Effector CD4-positive, alpha-beta T cell (primary cell): ENCODE measurements around the gene EGFL7.

Experiments used
- DNase-seq: peaks from one replicate; pipeline ENCODE4 v3.0.0-alpha.2; 2020

EGFL7 gene

DNA sequence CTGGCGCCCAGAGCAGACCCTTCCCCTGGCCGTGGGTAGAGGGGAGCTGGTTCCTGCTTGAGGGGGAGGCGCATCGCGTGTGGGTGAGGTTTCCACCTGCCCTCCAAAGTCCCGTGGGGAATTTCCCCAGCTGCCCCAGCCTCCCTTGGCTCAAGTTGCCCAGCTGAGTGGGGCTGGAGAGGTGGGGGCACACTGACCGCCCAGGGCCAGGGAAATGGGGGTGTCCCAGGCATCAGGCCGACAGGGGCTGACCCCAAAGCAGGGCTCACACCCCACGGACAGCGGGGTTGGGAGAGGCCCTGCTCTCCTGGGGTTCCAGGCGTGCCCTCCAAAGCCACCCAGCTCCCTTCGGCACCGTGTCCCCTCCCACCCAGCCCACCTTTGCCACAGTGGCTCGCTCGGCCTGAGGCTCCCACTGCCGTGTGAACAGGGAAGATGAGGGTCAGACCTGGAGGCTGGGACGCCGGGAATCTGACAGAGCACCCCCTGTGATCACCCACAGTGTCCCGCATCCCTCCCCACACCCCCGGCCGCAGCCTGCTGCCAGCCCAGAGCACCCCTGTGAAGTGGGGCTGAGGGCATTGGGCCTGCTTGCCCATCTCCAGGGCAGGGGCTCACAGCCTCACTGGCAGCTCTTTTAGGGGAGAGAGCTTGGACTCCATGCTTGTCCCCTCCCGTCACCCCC, 933 bp upstream of the EGFL7 start:
- no peak for DNase-seq

- DNase-seq = no peak
Measured at GRCh38 chr9:136662326-136662655, 425 bp upstream of the EGFL7 start.

DNA sequence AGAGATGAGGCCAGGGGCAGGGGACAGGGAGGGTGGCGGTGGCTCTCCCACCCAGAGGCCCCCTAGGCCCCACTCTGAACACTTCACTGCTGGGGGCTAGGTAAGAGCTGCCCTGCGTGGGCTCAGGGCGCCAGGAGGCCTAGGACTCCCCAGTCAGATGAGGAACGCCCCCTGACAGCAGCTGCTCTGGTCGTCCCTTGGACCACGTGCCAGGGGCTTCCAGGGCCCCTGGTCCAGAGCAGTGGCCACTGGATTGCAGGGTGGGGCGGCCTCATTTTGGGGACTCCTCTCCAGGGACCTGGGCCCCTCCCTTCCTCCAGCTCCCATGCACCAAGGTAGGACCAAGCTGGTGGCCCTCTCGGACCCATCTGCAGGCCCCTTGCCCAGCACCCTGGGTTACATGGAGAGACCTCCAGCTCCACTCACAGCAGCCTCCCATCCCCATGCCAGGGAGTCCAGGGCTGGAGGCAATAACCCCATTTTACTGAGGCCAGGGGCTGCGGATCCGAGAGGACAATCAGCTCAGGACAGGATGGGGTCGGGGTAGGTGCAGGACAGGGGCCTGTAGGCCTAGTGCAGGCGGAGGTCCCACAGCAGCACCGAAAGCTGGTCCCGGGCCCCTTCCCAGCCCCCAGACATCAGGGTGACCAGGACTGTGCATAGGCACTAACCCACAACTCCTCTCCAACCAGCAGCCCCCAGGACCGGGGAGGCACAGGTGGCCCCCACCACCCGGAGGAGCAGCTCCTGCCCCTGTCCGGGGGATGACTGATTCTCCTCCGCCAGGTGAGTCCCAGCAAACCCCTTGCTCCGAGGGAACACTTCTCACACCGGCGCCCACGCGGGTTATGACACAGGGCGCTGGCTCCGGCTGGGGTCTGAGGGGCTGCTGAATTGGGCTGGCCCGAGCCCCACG, 1.5 kb downstream of the EGFL7 start:
- no peak for DNase-seq

DNA sequence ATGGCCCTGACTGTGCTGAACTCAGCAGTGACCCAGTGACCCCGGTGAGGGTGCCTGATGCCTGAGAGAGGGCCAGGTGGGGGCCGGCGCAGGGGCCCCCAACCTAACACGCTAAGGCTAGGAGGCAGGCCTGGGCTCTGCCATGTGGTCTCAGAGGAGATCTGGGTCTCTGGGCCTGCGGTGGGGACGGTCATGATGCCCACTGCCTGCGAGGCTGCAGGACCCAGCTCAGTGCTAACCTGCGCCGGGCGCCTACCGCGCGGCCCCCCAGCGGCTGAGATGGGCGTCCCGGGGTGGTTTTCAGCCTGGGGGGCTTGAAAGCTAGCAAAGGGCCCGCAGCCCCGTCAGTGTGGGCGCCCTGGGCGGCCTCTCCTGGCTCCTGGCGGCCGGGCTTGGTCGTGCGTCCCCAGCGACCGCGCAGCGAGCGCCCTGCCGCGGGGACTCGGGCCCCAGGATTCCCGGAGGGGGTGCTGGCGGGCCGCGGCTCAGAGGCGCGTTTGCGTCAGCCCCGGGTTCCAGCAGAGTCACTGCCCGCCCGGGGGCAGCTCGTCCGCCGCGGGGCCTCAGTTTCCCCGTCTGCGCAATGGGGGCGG, 2.5 kb downstream of the EGFL7 start:
- DNase-seq = no peak

DNA sequence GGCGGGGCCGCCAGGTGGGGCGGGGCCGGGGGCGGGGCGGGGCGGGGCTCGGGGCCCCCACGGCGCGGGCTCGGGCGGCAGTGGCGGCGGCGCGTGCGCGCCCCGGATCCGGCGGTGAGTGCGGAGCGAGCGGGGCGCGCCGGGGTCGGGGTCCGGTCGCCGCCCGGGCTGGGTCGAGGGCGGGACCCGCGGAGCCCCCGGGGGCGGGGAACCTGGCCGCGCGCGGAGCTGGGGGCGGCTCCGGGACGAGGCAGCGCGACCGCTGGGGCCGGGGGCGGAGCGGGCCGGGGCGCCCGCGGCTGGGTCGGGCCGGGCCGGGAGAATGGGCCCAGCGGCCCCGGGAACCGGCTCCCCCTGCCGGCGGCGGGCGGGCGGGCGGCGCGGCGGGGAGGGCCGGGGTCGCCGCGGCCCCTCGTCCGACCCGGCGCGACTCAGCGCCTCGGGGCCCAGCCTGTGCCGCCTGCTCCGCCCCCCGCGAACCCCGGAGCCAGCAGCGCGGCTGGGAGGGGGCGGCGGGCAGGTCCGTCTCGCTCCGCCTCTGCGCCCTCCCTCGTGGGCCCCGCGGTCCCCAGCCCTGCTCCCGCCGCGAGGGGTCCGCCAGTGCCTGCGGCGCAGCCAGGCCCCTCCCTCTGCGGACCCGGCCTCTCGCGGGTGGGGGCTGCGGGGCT, 3.1 kb downstream of the EGFL7 start:
- no peak for DNase-seq

DNA sequence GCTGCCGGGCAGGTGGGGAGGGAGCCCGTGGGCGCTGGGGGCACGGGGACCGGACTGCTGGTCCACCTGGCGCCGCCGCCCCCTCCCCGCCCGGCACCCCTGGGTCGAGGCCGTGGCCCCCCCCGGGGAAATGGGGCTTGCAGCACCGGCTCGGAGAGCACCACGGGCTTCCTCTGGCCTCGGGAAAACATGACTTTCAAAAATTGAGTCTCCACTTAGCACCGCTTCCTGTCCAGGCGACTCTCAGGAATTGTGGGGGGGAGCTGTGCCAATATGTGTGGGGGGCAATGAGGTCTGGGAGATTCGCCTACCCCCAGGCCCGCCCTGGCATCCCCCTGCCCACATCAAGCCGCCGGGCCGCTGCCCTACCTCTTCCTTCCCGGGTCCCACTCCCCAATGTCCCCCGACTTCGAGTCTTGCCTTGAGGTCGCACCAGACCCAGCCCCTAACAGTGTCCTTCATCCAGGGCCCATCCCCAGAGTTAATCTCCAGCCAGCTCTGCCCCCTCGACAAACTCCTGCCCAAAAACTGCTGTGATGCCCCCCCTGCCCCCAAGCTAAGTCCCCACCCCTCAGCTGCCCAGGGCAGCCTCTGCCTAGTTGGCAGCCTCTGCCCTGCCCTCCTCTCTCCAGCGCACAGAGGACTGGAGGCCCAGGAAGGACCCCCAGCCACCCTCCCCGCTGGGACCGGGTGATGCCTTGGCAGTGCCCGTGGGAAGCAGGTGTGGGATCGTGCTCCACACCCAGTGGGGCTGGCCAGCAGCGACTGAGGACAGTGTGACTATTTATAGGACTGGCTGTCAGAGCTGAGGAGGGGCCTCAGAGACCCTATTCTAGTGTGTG, 3.9 kb downstream of the EGFL7 start:
- no peak for DNase-seq

DNA sequence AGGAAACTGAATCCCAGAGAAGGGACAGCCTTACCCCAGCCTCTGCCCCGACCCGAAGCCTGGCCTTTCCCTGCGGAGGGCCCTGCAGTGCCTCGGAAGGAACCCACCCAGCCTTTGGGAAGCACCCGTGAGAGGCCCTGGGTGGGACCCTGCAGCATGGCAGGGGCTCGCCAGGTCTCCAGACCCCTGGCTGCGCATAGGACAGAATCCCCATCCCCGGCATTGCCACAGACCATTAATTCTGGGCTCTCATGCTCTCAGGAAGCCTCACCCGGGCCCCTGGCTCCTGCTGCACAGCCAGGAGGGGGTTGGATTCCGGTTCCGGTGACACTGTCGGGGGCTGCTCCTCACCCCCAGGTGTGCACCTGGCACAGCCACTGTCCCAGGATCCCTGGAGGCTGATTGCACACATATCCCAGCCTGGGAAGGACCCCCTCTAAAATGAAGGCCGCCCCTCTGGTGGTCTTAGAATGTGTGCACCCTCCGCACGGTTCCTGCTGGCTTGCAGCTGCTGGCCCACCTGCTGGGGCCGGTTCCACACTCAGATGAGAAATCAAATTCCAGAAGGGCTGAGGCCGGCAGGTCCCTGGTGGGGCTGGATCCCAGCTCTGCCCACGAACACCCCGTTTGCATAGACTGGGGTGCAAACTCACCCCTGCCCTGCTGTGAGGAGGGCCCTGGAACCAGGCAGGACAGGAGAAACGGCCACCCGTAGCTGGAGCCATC, 4.7 kb downstream of the EGFL7 start:
- no peak for DNase-seq

DNA sequence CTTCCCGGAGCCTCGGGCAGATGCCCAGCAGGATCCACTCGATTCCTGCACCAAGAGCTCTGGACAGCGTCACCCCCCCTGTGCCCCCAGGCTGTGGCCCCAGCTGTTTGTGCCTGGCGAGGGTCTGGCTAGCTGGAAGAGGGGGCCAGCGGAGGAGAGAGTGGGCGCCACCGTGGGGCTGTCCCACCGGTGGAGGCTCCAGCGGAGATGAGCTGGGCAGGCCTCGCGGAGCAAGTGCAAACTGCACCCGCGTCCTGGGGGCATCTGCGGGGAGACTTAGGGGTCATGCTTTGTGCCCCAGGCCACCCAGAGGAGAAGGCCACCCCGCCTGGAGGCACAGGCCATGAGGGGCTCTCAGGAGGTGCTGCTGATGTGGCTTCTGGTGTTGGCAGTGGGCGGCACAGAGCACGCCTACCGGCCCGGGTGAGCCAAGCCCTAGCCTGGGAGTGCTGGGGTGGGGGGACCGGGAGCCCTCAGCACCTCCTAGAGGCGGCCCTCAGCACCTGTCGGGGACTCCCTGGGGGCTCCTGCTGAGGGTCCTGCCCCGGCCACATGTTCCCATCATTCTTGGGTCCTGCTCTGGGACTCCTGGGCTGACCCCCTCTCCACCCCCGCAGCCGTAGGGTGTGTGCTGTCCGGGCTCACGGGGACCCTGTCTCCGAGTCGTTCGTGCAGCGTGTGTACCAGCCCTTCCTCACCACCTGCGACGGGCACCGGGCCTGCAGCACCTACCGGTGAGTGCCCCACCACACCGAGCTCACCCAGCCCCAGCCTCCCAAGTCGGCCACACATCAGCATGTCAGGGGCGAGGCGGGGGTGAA, 5.4 kb downstream of the EGFL7 start:
- no peak for DNase-seq

GRCh38 chr9:136668983-136669790, 6.5 kb downstream of the EGFL7 start:
- no peak for DNase-seq

DNA sequence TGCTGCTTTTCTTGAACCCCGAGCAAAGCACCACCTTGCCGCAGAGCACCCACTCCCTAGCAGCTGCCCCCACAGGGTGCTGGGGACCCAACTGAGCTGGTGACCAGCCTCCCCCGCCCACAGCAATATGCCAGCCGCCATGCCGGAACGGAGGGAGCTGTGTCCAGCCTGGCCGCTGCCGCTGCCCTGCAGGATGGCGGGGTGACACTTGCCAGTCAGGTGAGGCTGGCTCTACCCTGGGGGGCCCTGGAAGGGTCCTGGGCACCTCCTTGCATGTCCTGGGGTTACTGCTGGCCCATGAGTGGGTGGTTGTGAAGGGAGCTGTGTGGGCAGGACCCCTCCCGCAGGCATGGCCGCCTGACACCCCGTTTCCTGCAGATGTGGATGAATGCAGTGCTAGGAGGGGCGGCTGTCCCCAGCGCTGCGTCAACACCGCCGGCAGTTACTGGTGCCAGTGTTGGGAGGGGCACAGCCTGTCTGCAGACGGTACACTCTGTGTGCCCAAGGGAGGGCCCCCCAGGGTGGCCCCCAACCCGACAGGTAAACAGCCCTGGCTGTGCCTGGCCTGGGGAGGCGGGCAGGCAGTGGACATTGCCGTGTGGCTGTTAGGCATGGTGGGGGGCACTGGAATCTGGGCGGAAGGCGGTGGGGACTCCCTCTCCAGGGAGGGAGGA, 7.2 kb downstream of the EGFL7 start:
- no peak for DNase-seq

DNA sequence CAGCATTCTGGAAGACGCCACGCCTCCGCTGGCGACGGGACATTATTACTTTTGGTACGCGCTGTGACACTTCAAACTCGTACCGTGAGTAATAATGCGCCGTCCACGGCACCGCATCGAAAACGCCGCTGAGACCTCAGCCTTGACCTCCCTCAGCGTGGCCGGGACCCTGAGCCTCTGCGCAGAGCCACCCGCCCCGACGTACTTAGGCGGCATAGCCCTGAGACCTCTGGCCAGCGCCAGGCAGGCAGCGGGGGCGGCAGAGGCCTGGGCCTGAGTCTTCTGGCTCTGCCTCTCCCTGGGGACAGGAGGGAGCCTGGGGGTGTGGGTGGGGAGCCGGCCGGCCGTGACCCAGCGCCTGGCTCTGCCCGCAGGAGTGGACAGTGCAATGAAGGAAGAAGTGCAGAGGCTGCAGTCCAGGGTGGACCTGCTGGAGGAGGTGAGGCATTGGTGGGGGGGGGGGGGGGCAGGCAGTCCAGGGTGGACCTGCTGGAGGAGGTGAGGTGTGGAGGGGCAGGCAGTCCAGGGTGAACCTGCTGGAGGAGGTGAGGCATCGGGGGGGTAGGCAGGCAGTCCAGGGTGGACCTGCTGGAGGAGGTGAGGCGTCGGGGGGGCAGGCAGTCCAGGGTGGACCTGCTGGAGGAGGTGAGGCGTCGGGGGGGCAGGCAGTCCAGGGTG, 8.0 kb downstream of the EGFL7 start:
- no peak for DNase-seq

DNA sequence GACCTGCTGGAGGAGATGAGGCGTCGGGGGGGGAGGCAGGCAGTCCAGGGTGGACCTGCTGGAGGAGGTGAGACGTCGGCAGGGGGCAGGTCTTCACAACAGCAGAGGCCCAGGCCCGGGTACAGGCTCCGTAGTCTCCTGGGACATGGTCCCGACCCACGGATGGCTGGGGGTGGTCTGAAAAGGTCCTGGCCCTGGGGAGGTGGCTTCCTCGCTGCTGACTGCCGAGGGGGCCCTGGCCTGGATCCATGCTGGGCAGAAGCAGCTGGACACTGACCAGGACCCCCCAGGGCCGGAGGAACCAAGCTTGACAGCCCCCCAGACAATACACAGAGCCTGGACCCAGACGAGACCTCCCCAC, 8.5 kb downstream of the EGFL7 start:
- DNase-seq = no peak

GRCh38 chr9:136671646-136672430, 9.1 kb downstream of the EGFL7 start:
- DNase-seq = peak; percentile 28

DNA sequence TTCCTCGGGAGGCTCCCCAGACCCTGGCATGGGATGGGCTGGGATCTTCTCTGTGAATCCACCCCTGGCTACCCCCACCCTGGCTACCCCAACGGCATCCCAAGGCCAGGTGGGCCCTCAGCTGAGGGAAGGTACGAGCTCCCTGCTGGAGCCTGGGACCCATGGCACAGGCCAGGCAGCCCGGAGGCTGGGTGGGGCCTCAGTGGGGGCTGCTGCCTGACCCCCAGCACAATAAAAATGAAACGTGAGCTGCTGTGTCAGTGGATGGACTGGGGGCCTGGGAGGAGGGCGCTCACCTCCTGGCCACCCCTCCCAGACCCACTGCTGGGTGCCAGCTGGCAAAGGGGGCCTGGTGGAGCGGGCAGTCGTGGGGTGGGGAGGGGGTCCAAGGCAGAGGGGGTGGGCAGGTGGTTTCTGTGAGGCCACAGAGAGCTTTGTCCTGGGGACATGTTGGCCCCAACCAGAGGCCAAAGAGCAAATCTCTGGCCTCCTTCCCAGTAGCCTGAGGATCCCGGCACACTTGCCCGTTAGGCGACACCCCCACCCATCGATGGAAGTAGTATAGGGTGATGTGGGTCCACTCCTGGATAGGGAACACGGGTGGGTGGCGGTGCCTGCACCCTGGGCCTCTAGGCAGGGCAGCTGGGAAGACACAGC, 9.8 kb downstream of the EGFL7 start:
- no peak for DNase-seq

- no peak for DNase-seq
Measured at GRCh38 chr9:136673088-136673974, 10.6 kb downstream of the EGFL7 start.
